CD4-positive, CD25-positive, alpha-beta regulatory T cell (primary cell): ENCODE results near the gene ASRGL1. TPM values are rescaled to one million over a fixed set of nuclear protein-coding genes. Genes with fewer than 3 reads are reported as not detected.
"Not testable (repeated sequence)": the region's sequence is repeated elsewhere in the genome, so short reads cannot be mapped to it uniquely, and the experiment has no call there.

Source experiments
- ATAC-seq, 2 donors: fragments of 150-1000 bp; cut with Tn5 transposase; one replicate each; pipeline ENCODE4 v1.10.0; 2021; ENCODE audit warnings: low read depth in 2 of 2, moderate number of reproducible peaks in 2 of 2, moderate library complexity in 1 of 2
- DNase-seq, 3 donors: peaks; one replicate each; pipeline versions ENCODE4 v3.0.0 to v3.0.0-alpha.2; 2012 to 2022; ENCODE audit warnings: mixed read lengths in 1 of 3
- H3K27ac ChIP-seq: one replicate; pipeline ENCODE4 v1.7.0; 2013; ENCODE audit warnings: mild to moderate bottlenecking, low read length; ENCODE audit not compliant: insufficient read depth, poor library complexity, severe bottlenecking
- H3K27me3 ChIP-seq: one replicate; pipeline ENCODE4 v1.7.0; 2013; ENCODE audit warnings: low read length; ENCODE audit not compliant: control insufficient read depth, insufficient read depth
- H3K36me3 ChIP-seq: one replicate; pipeline ENCODE4 v1.7.0; 2013; ENCODE audit warnings: mild to moderate bottlenecking, low read length, moderate library complexity; ENCODE audit not compliant: control insufficient read depth, insufficient read depth
- H3K4me1 ChIP-seq: 2 replicates; pipeline ENCODE4 v1.7.0; 2013; ENCODE audit warnings: mild to moderate bottlenecking, low read length; ENCODE audit not compliant: insufficient read depth, control insufficient read depth, poor library complexity, severe bottlenecking
- H3K4me3 ChIP-seq: one replicate; pipeline ENCODE4 v1.7.0; 2013; ENCODE audit warnings: low read depth, mild to moderate bottlenecking, low read length, moderate library complexity
- H3K9me3 ChIP-seq, 2 experiments: 1 replicate in 1 of 2; 2 replicates in 1 of 2; pipeline ENCODE4 v1.7.0; 2013; ENCODE audit warnings: low read length in 2 of 2, mild to moderate bottlenecking in 1 of 2, moderate library complexity in 1 of 2; ENCODE audit not compliant: control insufficient read depth in 2 of 2
- H3K27ac Mint-ChIP-seq, 3 donors: one replicate each; pipeline ENCODE4 v1.8.0; 2020 to 2022; ENCODE audit warnings: mild to moderate bottlenecking in 3 of 3, mixed read lengths in 3 of 3, moderate library complexity in 2 of 3
- H3K27me3 Mint-ChIP-seq: one replicate; pipeline ENCODE4 v1.8.0; 2022; ENCODE audit warnings: mild to moderate bottlenecking, mixed read lengths
- H3K36me3 Mint-ChIP-seq: one replicate; pipeline ENCODE4 v1.8.0; 2020; ENCODE audit warnings: mixed read lengths
- H3K4me1 Mint-ChIP-seq, 4 donors: one replicate each; pipeline ENCODE4 v1.8.0; 2020 to 2022; ENCODE audit warnings: mixed read lengths in 4 of 4, mild to moderate bottlenecking in 1 of 4
- H3K4me3 Mint-ChIP-seq, 4 donors: one replicate each; pipeline ENCODE4 v1.8.0; 2020 to 2022; ENCODE audit warnings: mild to moderate bottlenecking in 4 of 4, mixed read lengths in 4 of 4, moderate library complexity in 3 of 4
- H3K9me3 Mint-ChIP-seq, 7 donors: one replicate each; pipeline ENCODE4 v1.8.0; 2020 to 2022; ENCODE audit warnings: mixed read lengths in 7 of 7, mild to moderate bottlenecking in 3 of 7, moderate library complexity in 2 of 7
- polyA plus RNA-seq, 4 donors: library from polyadenylated mRNA; unstranded; fragments of 300-500 nt; fragmentation: Illumina TruSeq; gene quantifications; one replicate each; pipeline ENCODE4 v1.2.3, GENCODE V29; 2021
- total RNA-seq: library from RNA; stranded (reverse); gene quantifications from one replicate; pipeline ENCODE4 v1.2.3, GENCODE V29; 2022

The ASRGL1 gene
- total and polyA plus RNA-seq, 5 donors from 2014 or later: 0.57 to 3.6 (median 2.4) TPM; not detected in 1

- Mint-ChIP-seq H3K27ac (peak overlapping the region; percentile 9 to 67 (median 44)), H3K4me3 (peak overlapping the region; percentile 26 to 88 (median 86)), H3K9me3 (peaks cover 0 to 3% (median 0%) of the 10 kb centered on the region in 7 donors), H3K27me3 (peaks cover 58% of the 10 kb centered on the region), H3K36me3 (no peaks in the 10 kb centered on the region), H3K4me1 (peaks cover 4 to 22% (median 6%) of the 10 kb centered on the region in 4 donors)
- Histone ChIP-seq H3K9me3 (no peaks in the 10 kb centered on the region), H3K4me1 (peaks cover 13% of the 10 kb centered on the region), H3K36me3 (no peaks in the 10 kb centered on the region), H3K4me3 (peak overlapping the region; percentile 51), H3K27ac (no peak overlapping the region), H3K27me3 (peaks cover 23% of the 10 kb centered on the region)
- DNase-seq (no peak), ATAC-seq (no peak)
Observed at GRCh38 chr11:62338218-62338617, 970 bp downstream of the ASRGL1 start.

GRCh38 chr11:62340269-62340901 lies 3.1 kb downstream of the ASRGL1 start:
- no peaks in the 10 kb centered on the region for H3K9me3 ChIP-seq
- ATAC-seq (peak; percentile 50 to 57), DNase-seq (peak; percentile 17 to 70 (median 48))
- Mint-ChIP-seq H3K36me3 (no peaks in the 10 kb centered on the region), H3K27ac (peak overlapping the region in 1 of 3 donors; percentile 5), H3K27me3 (peaks cover 52% of the 10 kb centered on the region), H3K4me1 (peaks cover 4 to 22% (median 6%) of the 10 kb centered on the region in 4 donors), H3K4me3 (peak overlapping the region in 1 of 4 donors; percentile 52), H3K9me3 (peaks cover 0 to 3% (median 0%) of the 10 kb centered on the region in 7 donors)
- H3K4me1 ChIP-seq: peaks cover 13% of the 10 kb centered on the region
- H3K36me3 ChIP-seq: no peaks in the 10 kb centered on the region
- H3K4me3 ChIP-seq: no peak overlapping the region
- no peak overlapping the region for H3K27ac ChIP-seq
- H3K27me3 ChIP-seq: peaks cover 19% of the 10 kb centered on the region

GRCh38 chr11:62341588-62341987 lies 4.3 kb downstream of the ASRGL1 start:
- Mint-ChIP-seq H3K27ac (no peak overlapping the region), H3K27me3 (peaks cover 40% of the 10 kb centered on the region), H3K36me3 (no peaks in the 10 kb centered on the region), H3K4me3 (no peak overlapping the region), H3K4me1 (peaks cover 0 to 15% (median 3%) of the 10 kb centered on the region in 4 donors), H3K9me3 (peaks cover 0 to under 1% (median 0%) of the 10 kb centered on the region in 7 donors)
- Histone ChIP-seq H3K36me3 (no peaks in the 10 kb centered on the region), H3K4me1 (peaks cover 13% of the 10 kb centered on the region), H3K27ac (no peak overlapping the region), H3K9me3 (no peaks in the 10 kb centered on the region), H3K4me3 (no peak overlapping the region), H3K27me3 (peaks cover 12% of the 10 kb centered on the region)
- no peak for ATAC-seq
- DNase-seq: no peak

GRCh38 chr11:62343646-62344190 lies 6.5 kb downstream of the ASRGL1 start:
- not testable (repeated sequence) for H3K27me3 ChIP-seq, ATAC-seq, H3K36me3 ChIP-seq, H3K27ac Mint-ChIP-seq, H3K9me3 Mint-ChIP-seq, DNase-seq, H3K4me3 ChIP-seq, H3K9me3 ChIP-seq, H3K27ac ChIP-seq, H3K4me1 Mint-ChIP-seq, H3K36me3 Mint-ChIP-seq, H3K4me1 ChIP-seq, H3K4me3 Mint-ChIP-seq
- peaks cover 21% of the 10 kb centered on the region for H3K27me3 Mint-ChIP-seq

GRCh38 chr11:62344210-62344609 lies 7.0 kb downstream of the ASRGL1 start:
- Mint-ChIP-seq H3K4me3 (no peak overlapping the region), H3K27ac (no peak overlapping the region), H3K4me1 (peaks cover 0 to 3% (median 0%) of the 10 kb centered on the region in 4 donors), H3K36me3 (no peaks in the 10 kb centered on the region), H3K9me3 (no peaks in the 10 kb centered on the region), H3K27me3 (peaks cover 17% of the 10 kb centered on the region)
- ATAC-seq: no peak
- no peak overlapping the region for H3K27ac ChIP-seq
- no peaks in the 10 kb centered on the region for H3K36me3 ChIP-seq
- no peak for DNase-seq
- no peaks in the 10 kb centered on the region for H3K4me1 ChIP-seq
- peaks cover under 1% of the 10 kb centered on the region for H3K27me3 ChIP-seq
- H3K4me3 ChIP-seq: no peak overlapping the region
- H3K9me3 ChIP-seq: no peaks in the 10 kb centered on the region

- Mint-ChIP-seq H3K27me3 (peaks cover 12% of the 10 kb centered on the region), H3K9me3 (no peaks in the 10 kb centered on the region), H3K4me3 (no peak overlapping the region), H3K27ac (no peak overlapping the region), H3K4me1 (no peaks in the 10 kb centered on the region), H3K36me3 (no peaks in the 10 kb centered on the region)
- Histone ChIP-seq H3K36me3 (no peaks in the 10 kb centered on the region), H3K27ac (no peak overlapping the region), H3K27me3 (no peaks in the 10 kb centered on the region), H3K4me3 (no peak overlapping the region), H3K4me1 (no peaks in the 10 kb centered on the region), H3K9me3 (no peaks in the 10 kb centered on the region)
- DNase-seq (no peak), ATAC-seq (no peak)
Observed at GRCh38 chr11:62345861-62346260, 8.6 kb downstream of the ASRGL1 start.

- ATAC-seq (no peak), DNase-seq (no peak)
- Mint-ChIP-seq H3K27me3 (peaks cover 11% of the 10 kb centered on the region), H3K4me1 (no peaks in the 10 kb centered on the region), H3K36me3 (peaks cover 3% of the 10 kb centered on the region), H3K27ac (no peak overlapping the region), H3K4me3 (no peak overlapping the region), H3K9me3 (no peaks in the 10 kb centered on the region)
- Histone ChIP-seq H3K36me3 (no peaks in the 10 kb centered on the region), H3K27ac (no peak overlapping the region), H3K27me3 (no peaks in the 10 kb centered on the region), H3K4me1 (no peaks in the 10 kb centered on the region), H3K4me3 (no peak overlapping the region), H3K9me3 (no peaks in the 10 kb centered on the region)
Observed at GRCh38 chr11:62352355-62353336, 15.4 kb downstream of the ASRGL1 start.
